Body of pancreas (tissue), 4 donors: ENCODE results near the gene VTI1B. TPM values are rescaled to one million over a fixed set of nuclear protein-coding genes. Genes with fewer than 3 reads are reported as not detected.

ENCODE experiments used
- ATAC-seq: fragments of 150-250 bp; one replicate; pipeline ENCODE4 v1.9.1; 2016
- DNase-seq, 4 donors: peaks; one replicate each; pipeline ENCODE4 v3.0.0-alpha.2; 2019
- H3K27ac ChIP-seq, 4 donors: fragments of 200-600 bp; sonication (generic); 1 replicate in 3 of 4; 2 replicates in 1 of 4; pipeline versions ENCODE4 v1.5.1 to v1.6.1; 2016 to 2019; ENCODE audit warnings: mild to moderate bottlenecking in 1 of 4, mixed read lengths in 1 of 4, moderate library complexity in 1 of 4
- H3K27me3 ChIP-seq, 2 donors: fragments of 200-600 bp; sonication (generic); one replicate each; pipeline ENCODE4 v1.6.0; 2016; ENCODE audit warnings: mild to moderate bottlenecking in 1 of 2
- H3K36me3 ChIP-seq, 2 donors: fragments of 200-600 bp; sonication (generic); replicated peaks in 1 of 2; 2 replicates each; pipeline ENCODE4 v1.5.1; 2016; ENCODE audit warnings: low read depth in 2 of 2; ENCODE audit not compliant: insufficient read depth in 1 of 2
- H3K4me1 ChIP-seq: fragments of 200-600 bp; sonication (generic); one replicate; pipeline ENCODE4 v1.6.0; 2016
- H3K4me3 ChIP-seq, 2 donors: fragments of 200-600 bp; sonication (generic); 1 replicate in 1 of 2; 2 replicates in 1 of 2; pipeline ENCODE4 v1.5.1; 2016 to 2019
- H3K9me3 ChIP-seq, 3 donors: fragments of 200-600 bp; sonication (generic); 1 replicate in 2 of 3; 2 replicates in 1 of 3; pipeline ENCODE4 v1.5.1; 2016
- CTCF ChIP-seq, 7 experiments: fragments of 450-650 bp in 4 of 7; fragments of 200-600 bp in 3 of 7; sonication (generic) in 3 of 7; IDR thresholded peaks; one replicate each; pipeline ENCODE4 v1.5.1; 2016 to 2019; ENCODE audit warnings: antibody characterized with exemption in 7 of 7
- POLR2A ChIP-seq, 3 donors: fragments of 450-650 bp; IDR thresholded peaks; one replicate each; pipeline ENCODE4 v1.6.1; 2016; ENCODE audit warnings: antibody characterized with exemption in 3 of 3, mild to moderate bottlenecking in 2 of 3
- WGBS, 2 donors: methylation state at CpG; one replicate each; pipeline ENCODE4 v1.1.5; 2017; 5-methylcytosine and 5-hydroxymethylcytosine counted together
- intact Hi-C: fragments of 100-400 bp; cut with DNase I; formaldehyde crosslinking; loops from one replicate; pipeline ENCODE4 v1.15.1; 2023
- total RNA-seq, 2 donors: library from RNA; depleted of rRNA; stranded (reverse); fragments of >200 nt; gene quantifications; one replicate each; pipeline ENCODE4 v1.1.0, GENCODE V29; 2016

Gene VTI1B
- total RNA-seq, 2 donors from 2014 or later: 24.4 to 41.2 TPM

DNA sequence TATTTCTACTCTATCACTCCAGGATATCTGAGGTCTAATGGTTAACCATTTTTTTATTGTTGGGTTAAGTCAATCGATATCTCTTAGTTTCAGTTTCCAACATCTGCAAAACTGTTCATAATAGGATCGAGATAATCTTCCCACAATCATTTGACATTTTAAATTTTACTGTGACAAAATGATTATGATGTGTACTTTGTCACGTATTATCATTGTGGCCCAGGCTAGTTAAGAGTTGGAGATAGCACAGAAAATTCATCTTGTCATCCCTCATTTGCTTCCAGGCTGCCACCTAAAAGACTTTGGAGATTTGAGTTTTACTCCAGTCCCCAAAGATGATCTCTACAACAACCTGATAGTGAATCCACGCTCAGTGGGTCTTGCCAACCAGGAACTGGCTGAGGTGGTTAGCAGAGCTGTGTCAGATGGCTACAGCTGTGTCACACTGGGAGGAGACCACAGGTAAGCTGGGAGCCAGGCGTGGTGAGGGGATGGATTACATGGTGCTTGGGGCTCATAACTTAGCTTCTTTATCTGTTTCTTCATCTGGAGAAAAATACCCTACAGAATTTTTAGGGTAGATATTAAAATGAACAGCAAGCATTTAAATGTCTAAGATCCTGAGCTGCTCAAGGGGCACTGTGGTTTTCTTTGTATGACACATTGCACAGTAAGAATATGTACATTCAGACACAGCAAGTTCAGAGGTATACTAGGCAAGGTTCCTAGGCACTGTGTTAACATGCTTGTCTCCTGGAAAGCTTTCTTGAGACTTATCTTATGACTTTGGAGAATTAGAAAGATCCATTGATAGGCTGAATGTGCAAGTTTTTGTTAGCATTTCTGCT, 32.3 kb downstream of the VTI1B start:
- Histone ChIP-seq H3K4me1 (peaks cover 7% of the 10 kb centered on the region), H3K9me3 (no peaks in the 10 kb centered on the region), H3K27me3 (no peaks in the 10 kb centered on the region), H3K36me3 (no peaks in the 10 kb centered on the region), H3K27ac (no peak overlapping the region), H3K4me3 (no peak overlapping the region)
- WGBS, 2 donors: 61 to 78% methylated on average over 5 of the region's 5 CpGs
- DNase-seq (no peak), ATAC-seq (no peak)
- intact Hi-C loops: no loop called here
- no peak for TF ChIP-seq CTCF (IDR thresholded peaks at IDR 0.05)
- TF ChIP-seq POLR2A (IDR thresholded peaks at IDR 0.05): no peak

GRCh38 chr14:67641480-67641879, 33.0 kb downstream of the VTI1B start:
- intact Hi-C loops: no loop called here
- Histone ChIP-seq H3K4me1 (peaks cover 7% of the 10 kb centered on the region), H3K27me3 (no peaks in the 10 kb centered on the region), H3K27ac (no peak overlapping the region), H3K4me3 (no peak overlapping the region), H3K9me3 (no peaks in the 10 kb centered on the region), H3K36me3 (no peaks in the 10 kb centered on the region)
- no peak for DNase-seq
- 96 to 100% methylated on average over 1 of the region's 1 CpG for WGBS, 2 donors
- no peak for TF ChIP-seq CTCF (IDR thresholded peaks at IDR 0.05)
- TF ChIP-seq POLR2A (IDR thresholded peaks at IDR 0.05): no peak
- ATAC-seq: no peak

DNA sequence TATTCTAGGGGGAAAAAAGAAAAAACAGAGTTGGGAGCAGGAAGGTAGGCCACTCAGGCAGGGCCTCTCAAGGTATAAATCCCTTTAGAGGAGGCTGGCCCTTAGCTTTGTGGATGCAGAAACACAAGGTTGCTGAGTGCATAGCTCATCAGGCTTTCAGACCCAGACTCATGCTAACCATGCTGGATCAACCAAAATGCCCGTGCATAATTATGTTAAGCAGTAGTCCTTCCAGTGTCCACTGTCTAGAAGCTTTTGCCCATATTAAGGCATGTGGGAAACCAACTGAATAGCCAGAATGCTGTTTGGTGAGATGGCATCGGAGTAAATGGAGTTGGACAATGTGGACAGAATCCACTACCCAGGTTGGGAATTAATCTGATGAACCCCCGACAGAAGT, 35.8 kb downstream of the VTI1B start:
- H3K27me3 ChIP-seq: no peaks in the 10 kb centered on the region
- no peak for DNase-seq
- intact Hi-C loops: no loop called here
- H3K9me3 ChIP-seq: no peaks in the 10 kb centered on the region
- no peak overlapping the region for H3K27ac ChIP-seq
- H3K4me3 ChIP-seq: no peak overlapping the region
- no peaks in the 10 kb centered on the region for H3K36me3 ChIP-seq
- TF ChIP-seq POLR2A (IDR thresholded peaks at IDR 0.05) (no peak), CTCF (IDR thresholded peaks at IDR 0.05) (no peak)
- ATAC-seq: no peak
- WGBS, 2 donors: 89 to 94% methylated on average over 3 of the region's 3 CpGs
- no peaks in the 10 kb centered on the region for H3K4me1 ChIP-seq

DNA sequence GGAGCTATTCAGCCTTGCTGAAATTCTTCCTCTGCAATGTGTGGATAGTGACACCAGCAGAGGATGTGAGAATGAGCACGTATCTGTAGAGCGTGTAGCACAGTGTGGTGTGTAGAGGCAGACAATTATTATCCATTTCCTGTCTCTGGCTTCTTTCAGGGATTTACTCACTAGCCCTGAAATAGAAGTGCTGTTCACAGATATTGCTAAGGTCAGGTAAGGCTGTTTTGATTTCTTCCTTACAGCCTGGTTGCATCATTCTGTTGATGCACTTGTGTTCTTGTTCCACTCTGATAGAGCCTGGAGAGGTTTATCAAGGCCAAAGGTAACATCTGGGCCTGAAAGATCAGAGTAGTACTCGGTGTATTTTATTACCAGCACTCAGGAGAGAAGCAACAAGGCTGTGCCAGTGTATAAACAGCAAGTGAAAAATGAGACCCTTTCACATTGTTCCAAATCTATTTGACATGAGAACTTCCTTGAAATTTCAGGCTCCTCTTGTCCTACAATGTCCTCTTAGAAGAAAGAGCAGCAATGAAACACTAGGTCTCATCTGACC, 38.0 kb downstream of the VTI1B start:
- Histone ChIP-seq H3K36me3 (no peaks in the 10 kb centered on the region), H3K27ac (no peak overlapping the region), H3K9me3 (no peaks in the 10 kb centered on the region), H3K27me3 (no peaks in the 10 kb centered on the region), H3K4me3 (no peak overlapping the region), H3K4me1 (no peaks in the 10 kb centered on the region)
- DNase-seq: peak in 1 of 4 donors; percentile 9
- peak; percentile 65 for ATAC-seq
- WGBS, 2 donors: 60 to 67% methylated on average over 3 of the region's 3 CpGs
- intact Hi-C loops: no loop called here
- TF ChIP-seq POLR2A (IDR thresholded peaks at IDR 0.05) (no peak), CTCF (IDR thresholded peaks at IDR 0.05) (no peak)
